MCF 10A (cell line): ENCODE measurements around the gene ANO4. TPM values are rescaled to one million over a fixed set of nuclear protein-coding genes. Genes with fewer than 3 reads are reported as not detected.

Source experiments
- BruUV-seq: library from RNA; stranded (reverse); fragments of 400-500 nt; replicated peaks from 2 replicates; lab custom pipeline; 2021; lab: Mats Ljungman, UMichigan
- CTCF ChIA-PET: fragments of 300-600 bp; sonication (Branson Sonifier 250); formaldehyde crosslinking; extraction: SDS; loops from one replicate; lab custom pipeline; 2021; ENCODE audit warnings: antibody characterized with exemption, inconsistent platforms; lab: Yijun Ruan, JAX
- POLR2A ChIA-PET: fragments of 300-600, 350-650 bp; sonication (Branson Sonifier 250); formaldehyde crosslinking; extraction: SDS; loops from one replicate; lab custom pipeline; 2020; ENCODE audit warnings: antibody characterized with exemption, inconsistent platforms; lab: Yijun Ruan, JAX
- DNase-seq: peaks from one replicate; pipeline ENCODE4 v3.0.0-alpha.2; 2018; ENCODE audit not compliant: unreplicated experiment
- H3K27ac Mint-ChIP-seq: one replicate; pipeline ENCODE4 v1.8.0; 2022; ENCODE audit warnings: mild to moderate bottlenecking, low read depth, mixed read lengths; ENCODE audit not compliant: unreplicated experiment
- H3K27me3 Mint-ChIP-seq: one replicate; pipeline ENCODE4 v1.8.0; 2022; ENCODE audit warnings: mixed read lengths; ENCODE audit not compliant: insufficient read depth, unreplicated experiment
- H3K36me3 Mint-ChIP-seq: one replicate; pipeline ENCODE4 v1.8.0; 2022; ENCODE audit warnings: mild to moderate bottlenecking, moderate library complexity, mixed read lengths; ENCODE audit not compliant: insufficient read depth, unreplicated experiment
- H3K4me1 Mint-ChIP-seq: one replicate; pipeline ENCODE4 v1.8.0; 2022; ENCODE audit warnings: mixed read lengths; ENCODE audit not compliant: insufficient read depth, unreplicated experiment
- H3K4me3 Mint-ChIP-seq: one replicate; pipeline ENCODE4 v1.8.0; 2022; ENCODE audit warnings: mild to moderate bottlenecking, moderate library complexity, mixed read lengths; ENCODE audit not compliant: unreplicated experiment
- H3K9me3 Mint-ChIP-seq: one replicate; pipeline ENCODE4 v1.8.0; 2022; ENCODE audit warnings: mixed read lengths; ENCODE audit not compliant: unreplicated experiment
- CTCF ChIP-seq: fragments of 200-600 bp; IDR thresholded peaks from one replicate; pipeline ENCODE4 v1.8.0; 2022; ENCODE audit warnings: antibody characterized with exemption, mild to moderate bottlenecking; ENCODE audit not compliant: unreplicated experiment
- intact Hi-C: fragments of 100-400 bp; cut with micrococcal nuclease; formaldehyde crosslinking; loops from 2 replicates; pipeline ENCODE4 v1.14.1; 2022
- total RNA-seq: library from RNA; stranded (reverse); gene quantifications from 2 replicates; pipeline ENCODE4 v1.2.3, GENCODE V29; 2022

Gene ANO4
- total RNA-seq, 1 experiment from 2014 or later: 0.91 TPM

DNA sequence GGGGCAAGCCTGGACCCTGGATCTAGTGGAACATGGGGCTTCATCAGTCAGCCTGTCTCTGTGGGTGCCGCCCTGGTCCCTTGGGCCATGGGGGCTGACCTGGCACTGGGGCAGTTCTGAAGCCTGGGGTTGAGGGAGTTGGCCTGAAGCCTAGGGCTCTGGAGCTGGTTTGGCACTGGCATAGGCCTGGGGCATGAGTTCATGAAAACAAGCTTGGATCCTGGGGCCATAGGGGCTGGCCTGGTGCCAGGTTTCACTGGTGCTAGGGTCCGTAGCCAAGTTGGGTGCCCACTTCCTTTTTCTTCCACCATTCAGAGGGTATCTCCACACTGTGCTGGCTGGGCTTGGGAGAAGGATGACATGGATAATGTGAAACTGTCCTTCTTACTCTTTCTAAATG, 26.6 kb upstream of the ANO4 start:
- no peak for DNase-seq
- intact Hi-C loops: no loop called here
- ChIA-PET CTCF (no interaction called here), POLR2A (no interaction called here)
- Mint-ChIP-seq H3K9me3 (no peaks in the 10 kb centered on the region), H3K4me1 (no peaks in the 10 kb centered on the region), H3K4me3 (no peak overlapping the region), H3K27ac (no peak overlapping the region), H3K27me3 (no peaks in the 10 kb centered on the region), H3K36me3 (no peaks in the 10 kb centered on the region)
- no TSS peak for BruUV-seq
- TF ChIP-seq CTCF: no peak

- H3K4me3 Mint-ChIP-seq: no peak overlapping the region
- H3K9me3 Mint-ChIP-seq: no peaks in the 10 kb centered on the region
- no peaks in the 10 kb centered on the region for H3K27me3 Mint-ChIP-seq
- intact Hi-C loops: no loop called here
- DNase-seq: no peak
- CTCF ChIA-PET: interaction anchor here (0.6 kb wide), 1 partner anchor 488 kb away, joined by 4 read pairs; no protein-coding TSS in a partner anchor
- BruUV-seq: no TSS peak
- H3K27ac Mint-ChIP-seq: no peak overlapping the region
- no peaks in the 10 kb centered on the region for H3K4me1 Mint-ChIP-seq
- POLR2A ChIA-PET: no interaction called here
- TF ChIP-seq CTCF: no peak
- H3K36me3 Mint-ChIP-seq: no peaks in the 10 kb centered on the region
Observed at GRCh38 chr12:100778967-100779590, 15.5 kb upstream of the ANO4 start.

DNA sequence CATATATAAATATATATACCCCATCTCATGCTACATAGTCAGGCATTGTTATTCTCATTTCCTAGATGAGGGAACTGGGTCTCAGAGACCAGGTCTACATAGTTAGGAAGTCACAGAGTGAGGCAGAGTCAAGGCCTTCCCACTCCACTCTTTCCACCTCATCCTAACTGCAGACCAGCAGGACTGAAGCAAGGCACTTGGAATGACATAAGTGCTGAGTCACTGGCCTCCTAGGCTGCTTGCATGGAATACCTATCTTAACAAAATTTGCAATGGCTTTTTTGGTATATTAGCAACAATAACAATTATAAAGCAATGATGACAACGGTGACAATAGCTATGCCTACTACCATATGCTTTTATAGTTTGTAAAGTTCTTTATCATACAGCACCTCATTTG, 5.4 kb upstream of the ANO4 start:
- BruUV-seq: no TSS peak
- CTCF ChIA-PET: interaction anchor here (0.7 kb wide), 1 partner anchor 485 kb away, joined by 4 read pairs; no protein-coding TSS in a partner anchor
- Mint-ChIP-seq H3K27ac (no peak overlapping the region), H3K27me3 (no peaks in the 10 kb centered on the region), H3K4me1 (peaks cover 5% of the 10 kb centered on the region), H3K9me3 (peaks cover 6% of the 10 kb centered on the region), H3K36me3 (no peaks in the 10 kb centered on the region), H3K4me3 (no peak overlapping the region)
- intact Hi-C loops: no loop called here
- no peak for TF ChIP-seq CTCF
- POLR2A ChIA-PET: no interaction called here
- DNase-seq: peak; percentile 18

- CTCF ChIA-PET: interaction anchor here (0.7 kb wide), 1 partner anchor 485 kb away, joined by 4 read pairs; no protein-coding TSS in a partner anchor
- POLR2A ChIA-PET: no interaction called here
- Mint-ChIP-seq H3K36me3 (no peaks in the 10 kb centered on the region), H3K4me1 (peaks cover 5% of the 10 kb centered on the region), H3K9me3 (peaks cover 6% of the 10 kb centered on the region), H3K27me3 (peaks cover 5% of the 10 kb centered on the region), H3K4me3 (no peak overlapping the region), H3K27ac (no peak overlapping the region)
- TF ChIP-seq CTCF: no peak
- no TSS peak for BruUV-seq
- DNase-seq: no peak
- intact Hi-C loops: no loop called here
Observed at GRCh38 chr12:100789975-100790374, 4.6 kb upstream of the ANO4 start.
